Mesothelial cell of epicardium (in vitro differentiated cells): ENCODE results near the gene SIGLEC11. TPM values are rescaled to one million over a fixed set of nuclear protein-coding genes. Genes with fewer than 3 reads are reported as not detected.
"Not testable (repeated sequence)": the region's sequence is repeated elsewhere in the genome, so short reads cannot be mapped to it uniquely, and the experiment has no call there.

Experiments used
- DNase-seq, 2 experiments: peaks; one replicate each; pipeline ENCODE4 v3.0.0; 2021; ENCODE audit warnings: low spot score in 2 of 2; ENCODE audit not compliant: unreplicated experiment in 2 of 2
- H3K27ac Mint-ChIP-seq: 2 replicates; pipeline ENCODE4 v1.8.0; 2021; ENCODE audit warnings: mixed read lengths
- H3K27me3 Mint-ChIP-seq: 2 replicates; pipeline ENCODE4 v1.8.0; 2021; ENCODE audit warnings: low read depth, mixed read lengths
- H3K36me3 Mint-ChIP-seq: 2 replicates; pipeline ENCODE4 v1.8.0; 2021; ENCODE audit warnings: mixed read lengths
- H3K4me1 Mint-ChIP-seq: 2 replicates; pipeline ENCODE4 v1.8.0; 2021; ENCODE audit warnings: mixed read lengths
- H3K4me3 Mint-ChIP-seq: 2 replicates; pipeline ENCODE4 v1.8.0; 2021; ENCODE audit warnings: mild to moderate bottlenecking, moderate library complexity, mixed read lengths
- H3K9me3 Mint-ChIP-seq: 2 replicates; pipeline ENCODE4 v1.8.0; 2021; ENCODE audit warnings: mixed read lengths
- total RNA-seq: library from RNA; stranded (reverse); gene quantifications from 3 replicates; pipeline ENCODE4 v1.2.1, GENCODE V29; 2021
- TF ChIP-seq, protein P1 (sequence below): fragments of 200-600 bp; sonication (generic); IDR thresholded peaks from one replicate; pipeline ENCODE4 v1.5.0; 2021; ENCODE audit warnings: antibody characterized with exemption; ENCODE audit not compliant: unreplicated experiment

SIGLEC11 gene
- total RNA-seq, 1 donor from 2014 or later, result 1.7 TPM

DNA sequence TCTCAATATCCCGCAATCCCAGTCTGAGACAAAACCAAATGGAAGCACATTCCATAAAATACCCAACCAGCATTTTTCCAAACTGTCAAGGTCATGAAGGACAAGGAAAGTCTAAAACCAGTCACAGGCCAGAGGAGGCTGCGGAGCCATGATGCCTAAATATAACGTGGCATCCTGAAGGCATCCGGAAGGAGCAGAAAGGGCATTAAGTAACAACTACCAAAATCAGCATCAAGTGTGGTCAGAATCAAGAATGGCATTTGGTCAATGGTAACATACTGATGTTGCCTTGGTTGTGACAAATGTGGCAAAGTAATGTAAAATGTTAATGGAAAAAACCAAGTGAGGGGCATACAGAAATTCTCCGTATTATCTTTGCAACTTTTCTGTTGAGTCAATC lies 35.5 kb downstream of the SIGLEC11 start:
- Mint-ChIP-seq H3K4me1 (peaks cover 22% of the 10 kb centered on the region), H3K9me3 (no peaks in the 10 kb centered on the region), H3K36me3 (peaks cover 21% of the 10 kb centered on the region), H3K27ac (no peak overlapping the region), H3K27me3 (no peaks in the 10 kb centered on the region), H3K4me3 (no peak overlapping the region)
- no peak for DNase-seq
- TF ChIP-seq, protein P1, sequence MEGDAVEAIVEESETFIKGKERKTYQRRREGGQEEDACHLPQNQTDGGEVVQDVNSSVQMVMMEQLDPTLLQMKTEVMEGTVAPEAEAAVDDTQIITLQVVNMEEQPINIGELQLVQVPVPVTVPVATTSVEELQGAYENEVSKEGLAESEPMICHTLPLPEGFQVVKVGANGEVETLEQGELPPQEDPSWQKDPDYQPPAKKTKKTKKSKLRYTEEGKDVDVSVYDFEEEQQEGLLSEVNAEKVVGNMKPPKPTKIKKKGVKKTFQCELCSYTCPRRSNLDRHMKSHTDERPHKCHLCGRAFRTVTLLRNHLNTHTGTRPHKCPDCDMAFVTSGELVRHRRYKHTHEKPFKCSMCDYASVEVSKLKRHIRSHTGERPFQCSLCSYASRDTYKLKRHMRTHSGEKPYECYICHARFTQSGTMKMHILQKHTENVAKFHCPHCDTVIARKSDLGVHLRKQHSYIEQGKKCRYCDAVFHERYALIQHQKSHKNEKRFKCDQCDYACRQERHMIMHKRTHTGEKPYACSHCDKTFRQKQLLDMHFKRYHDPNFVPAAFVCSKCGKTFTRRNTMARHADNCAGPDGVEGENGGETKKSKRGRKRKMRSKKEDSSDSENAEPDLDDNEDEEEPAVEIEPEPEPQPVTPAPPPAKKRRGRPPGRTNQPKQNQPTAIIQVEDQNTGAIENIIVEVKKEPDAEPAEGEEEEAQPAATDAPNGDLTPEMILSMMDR, result no peak

DNA sequence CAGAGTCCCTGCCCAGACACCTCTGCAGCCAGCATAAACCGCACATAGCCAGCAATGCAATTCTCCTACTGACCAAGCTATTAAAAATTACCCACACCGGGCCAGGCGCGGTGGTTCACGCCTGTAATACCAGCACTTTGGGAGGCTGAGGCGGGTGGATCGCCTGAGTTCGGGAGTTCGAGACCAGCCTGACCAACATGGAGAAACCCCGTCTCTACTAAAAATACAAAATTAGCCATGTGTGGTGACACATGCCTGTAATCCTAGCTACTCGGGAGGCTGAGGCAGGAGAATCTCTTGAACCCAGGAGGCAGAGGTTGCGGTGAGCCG lies 36.1 kb downstream of the SIGLEC11 start:
- Mint-ChIP-seq H3K36me3 (peaks cover 19% of the 10 kb centered on the region), H3K4me1 (peaks cover 19% of the 10 kb centered on the region)
- not testable (repeated sequence) for H3K9me3 Mint-ChIP-seq, H3K4me3 Mint-ChIP-seq, H3K27ac Mint-ChIP-seq, DNase-seq, H3K27me3 Mint-ChIP-seq

DNA sequence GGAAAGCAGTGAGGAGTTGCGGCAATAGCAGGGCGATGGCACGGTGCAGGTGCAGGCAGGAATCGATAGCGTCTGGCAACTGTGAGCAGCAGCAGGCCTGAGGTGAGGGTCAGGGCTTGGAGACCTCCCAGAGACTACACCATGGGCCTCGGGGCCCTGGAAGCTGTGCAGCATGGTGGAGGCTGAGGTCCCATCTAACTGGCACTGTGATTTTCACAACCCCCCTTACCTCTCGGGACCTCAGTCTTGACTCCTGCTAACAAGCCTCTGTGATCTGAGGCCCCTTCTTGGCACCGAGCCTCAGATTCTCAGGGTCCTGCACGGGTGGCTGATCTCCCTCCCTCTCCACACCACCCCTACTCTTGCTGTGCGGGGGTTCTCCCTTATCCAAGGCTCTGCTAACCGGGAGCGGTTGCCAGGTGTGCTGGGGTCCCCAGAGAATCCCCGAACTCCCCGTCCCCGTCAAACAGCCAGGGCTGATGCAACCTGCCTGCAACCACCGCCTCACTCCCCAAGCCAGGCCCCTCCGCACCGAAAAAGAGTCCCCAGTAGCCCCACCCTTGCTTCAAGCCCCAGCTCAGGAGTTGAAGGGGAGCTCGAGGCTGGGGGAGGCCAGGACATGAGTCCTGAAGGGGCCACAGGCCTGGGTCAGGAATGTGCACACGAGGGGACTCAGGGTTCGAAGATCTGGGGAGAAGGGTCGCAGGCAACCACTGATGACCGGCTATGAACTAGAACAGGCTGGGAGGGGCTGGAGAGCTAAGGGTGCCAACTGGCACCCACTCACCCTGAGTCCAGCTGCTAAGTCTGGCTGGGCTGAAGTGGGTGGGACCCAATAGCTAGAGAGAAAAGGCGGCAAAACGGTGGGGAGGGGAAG lies 36.7 kb downstream of the SIGLEC11 start:
- Mint-ChIP-seq H3K27me3 (no peaks in the 10 kb centered on the region), H3K4me1 (peaks cover 17% of the 10 kb centered on the region), H3K9me3 (no peaks in the 10 kb centered on the region), H3K27ac (no peak overlapping the region), H3K4me3 (no peak overlapping the region), H3K36me3 (peaks cover 21% of the 10 kb centered on the region)
- DNase-seq, result no peak
- TF ChIP-seq, protein P1, result no peak

DNA sequence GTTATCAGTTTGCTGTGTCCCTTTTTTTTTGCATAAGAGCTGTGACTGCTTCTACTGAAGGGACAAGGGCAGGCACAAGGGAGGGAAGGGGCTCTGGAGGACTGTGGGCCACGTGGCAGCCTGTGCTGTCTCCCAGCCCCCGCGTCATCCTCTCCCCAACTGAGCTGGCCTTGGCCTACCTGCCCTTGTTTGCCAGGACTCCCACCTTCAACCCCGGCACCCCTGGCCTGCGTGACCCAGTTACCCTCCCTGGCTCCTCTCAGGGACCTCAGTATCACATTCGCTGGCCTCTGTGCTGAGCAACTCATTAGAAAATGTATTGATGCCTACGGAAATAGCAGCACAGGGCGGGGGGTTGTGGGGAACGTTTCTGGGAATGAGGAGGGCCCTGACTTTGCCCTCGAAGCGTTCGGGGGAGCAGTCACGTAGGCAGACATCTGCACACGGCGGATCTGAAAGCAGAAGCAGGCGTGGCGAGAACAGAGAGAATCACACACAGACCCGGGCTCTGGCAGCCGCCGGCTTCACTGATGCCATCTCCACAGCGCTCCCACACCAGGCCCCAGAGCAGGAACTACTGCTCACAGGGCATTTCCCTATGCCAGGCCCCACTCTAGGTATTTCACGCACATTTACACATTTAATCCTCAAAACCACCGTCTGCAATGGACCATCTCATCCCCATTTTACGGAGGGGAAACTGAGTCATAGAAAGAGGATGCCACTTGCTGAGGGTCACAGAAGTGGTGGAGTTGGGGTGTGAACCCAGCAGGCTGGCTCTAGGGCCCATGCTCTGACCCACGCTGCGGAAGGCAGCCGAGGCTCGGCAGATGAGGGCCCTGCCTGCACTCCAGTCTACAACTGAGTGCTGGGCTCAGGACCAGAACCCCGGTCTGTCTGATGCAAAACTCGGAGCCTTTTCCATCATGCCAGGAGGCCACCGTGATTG lies 37.6 kb downstream of the SIGLEC11 start:
- DNase-seq, result no peak
- Mint-ChIP-seq H3K27ac (no peak overlapping the region), H3K9me3 (no peaks in the 10 kb centered on the region), H3K4me3 (no peak overlapping the region), H3K4me1 (peaks cover 11% of the 10 kb centered on the region), H3K36me3 (peaks cover 21% of the 10 kb centered on the region), H3K27me3 (no peaks in the 10 kb centered on the region)
- TF ChIP-seq, protein P1, result no peak

DNA sequence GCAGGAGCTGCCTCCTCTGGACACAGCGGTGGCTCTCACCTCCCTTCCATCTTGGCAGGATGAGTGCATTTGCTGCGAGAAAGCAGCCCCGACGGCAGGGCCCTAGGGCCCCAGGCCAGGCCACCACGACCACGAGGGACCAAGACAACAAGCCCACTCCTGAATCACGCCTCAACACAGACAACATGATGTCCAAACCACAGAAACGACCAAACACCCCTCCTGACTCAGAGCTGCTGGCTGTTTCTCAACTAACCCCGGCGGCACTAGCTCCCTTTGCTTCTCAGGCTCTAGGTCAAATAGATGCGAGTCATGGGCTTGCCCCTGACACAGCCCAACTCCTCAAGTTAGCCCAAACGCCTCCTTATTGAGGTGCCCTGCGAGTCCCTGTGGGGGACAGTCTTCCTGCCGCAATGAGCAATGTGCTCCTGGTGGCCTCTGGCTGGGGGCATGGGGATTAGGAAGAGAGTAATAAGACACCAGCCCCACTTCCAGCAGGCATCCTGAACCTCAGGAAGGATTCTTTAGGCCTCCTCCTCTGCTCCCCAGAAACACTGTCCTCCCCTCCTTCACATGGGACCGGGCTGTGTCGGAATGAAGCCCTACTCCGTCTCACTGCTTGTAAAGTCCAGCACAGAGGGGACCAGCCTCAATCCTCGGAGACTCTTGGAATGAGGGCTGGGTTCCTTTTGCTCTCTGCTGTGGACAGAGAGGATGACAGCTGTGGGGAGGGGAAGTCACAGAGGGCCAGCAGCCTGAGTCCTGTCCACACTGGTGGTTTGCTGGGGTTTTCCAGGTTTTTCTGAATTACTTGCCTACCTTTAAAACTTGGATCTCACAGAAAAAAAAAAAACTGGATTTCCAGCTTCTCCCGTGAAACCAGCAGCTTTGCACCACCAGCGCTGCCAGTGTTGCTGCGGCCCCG lies 38.8 kb downstream of the SIGLEC11 start:
- H3K4me3 Mint-ChIP-seq, result no peak overlapping the region
- no peak for DNase-seq
- no peaks in the 10 kb centered on the region for H3K27me3 Mint-ChIP-seq
- H3K4me1 Mint-ChIP-seq, result peaks cover 2% of the 10 kb centered on the region
- H3K27ac Mint-ChIP-seq, result no peak overlapping the region
- no peaks in the 10 kb centered on the region for H3K9me3 Mint-ChIP-seq
- TF ChIP-seq, protein P1, result no peak
- peaks cover 21% of the 10 kb centered on the region for H3K36me3 Mint-ChIP-seq
